NCI-H2171 (cell line): ENCODE measurements around the gene RNH1.
A peak's percentile ranks its signal among the peaks of the same experiment; 100 is the strongest.
"Not testable (repeated sequence)": the region's sequence is repeated elsewhere in the genome, so short reads cannot be mapped to it uniquely, and the experiment has no call there.

ENCODE experiments used
- DNase-seq: peaks from one replicate; lab custom pipeline; 2025; lab: John Stamatoyannopoulos, UW

RNH1 gene

GRCh38 chr11:520428-521176 lies 13.6 kb upstream of the RNH1 start:
- no peak for DNase-seq

GRCh38 chr11:518463-519202 lies 11.6 kb upstream of the RNH1 start:
- peak; percentile 48 for DNase-seq

- not testable (repeated sequence) for DNase-seq
These were observed 10.1 kb upstream of the RNH1 start for GRCh38 chr11:516918-517685.

- no peak for DNase-seq
These were observed 9.4 kb upstream of the RNH1 start for GRCh38 chr11:516400-516799.

- DNase-seq, result no peak
These were observed 8.1 kb upstream of the RNH1 start for GRCh38 chr11:515131-515530.

- no peak for DNase-seq
These were observed 7.6 kb upstream of the RNH1 start for GRCh38 chr11:514606-515005.

- DNase-seq, result no peak
These were observed 5.9 kb upstream of the RNH1 start for GRCh38 chr11:512761-513595.

- DNase-seq, result no peak
These were observed 1.9 kb upstream of the RNH1 start for GRCh38 chr11:508956-509355.

- DNase-seq, result no peak
These were observed 879 bp upstream of the RNH1 start for GRCh38 chr11:507727-508515.

- peak; percentile 81 for DNase-seq
These were observed 626 bp downstream of the RNH1 start for GRCh38 chr11:506238-506994.

- no peak for DNase-seq
These were observed 2.1 kb downstream of the RNH1 start for GRCh38 chr11:504994-505344.

GRCh38 chr11:504053-504993 lies 2.7 kb downstream of the RNH1 start:
- DNase-seq, result no peak

- no peak for DNase-seq
These were observed 3.7 kb downstream of the RNH1 start for GRCh38 chr11:503179-503981.

GRCh38 chr11:502288-503178 lies 4.5 kb downstream of the RNH1 start:
- no peak for DNase-seq

GRCh38 chr11:501683-502287 lies 5.3 kb downstream of the RNH1 start:
- no peak for DNase-seq

- no peak for DNase-seq
These were observed 5.9 kb downstream of the RNH1 start for GRCh38 chr11:501001-501682.
